Activated B cell treated with CpG ODN at 0.5 μM for 24 hours (primary cell): ENCODE results near the gene TRIM45. TPM values are rescaled to one million over a fixed set of nuclear protein-coding genes. Genes with fewer than 3 reads are reported as not detected.

Experiments
- ATAC-seq: fragments of 200-7000 bp; cut with Tn5 transposase; one replicate; pipeline ENCODE4 v1.10.0; 2021; ENCODE audit warnings: low read depth, mild to moderate bottlenecking, moderate library complexity
- CTCF ChIA-PET: fragments of 350-600 bp; sonication (Branson Sonifier 250); formaldehyde crosslinking; loops from one replicate; lab custom pipeline; 2021; ENCODE audit warnings: antibody characterized with exemption; lab: Charles Lee
- POLR2A ChIA-PET: fragments of 350-600 bp; sonication (Branson Sonifier 250); formaldehyde crosslinking; loops from one replicate; lab custom pipeline; 2021; ENCODE audit warnings: antibody characterized with exemption; lab: Charles Lee
- DNase-seq: peaks from one replicate; pipeline ENCODE4 v3.0.0; 2022
- H3K27ac Mint-ChIP-seq: one replicate; pipeline ENCODE4 v1.8.0; 2020; ENCODE audit warnings: mixed read lengths
- H3K27me3 Mint-ChIP-seq: one replicate; pipeline ENCODE4 v1.8.0; 2021; ENCODE audit warnings: mixed read lengths
- H3K36me3 Mint-ChIP-seq: one replicate; pipeline ENCODE4 v1.8.0; 2021; ENCODE audit warnings: low read depth, mixed read lengths
- H3K4me1 Mint-ChIP-seq: one replicate; pipeline ENCODE4 v1.8.0; 2021; ENCODE audit warnings: mixed read lengths
- H3K4me3 Mint-ChIP-seq: one replicate; pipeline ENCODE4 v1.8.0; 2020; ENCODE audit warnings: mild to moderate bottlenecking, mixed read lengths
- H3K9me3 Mint-ChIP-seq: one replicate; pipeline ENCODE4 v1.8.0; 2020; ENCODE audit warnings: mixed read lengths
- intact Hi-C: fragments of 100-400 bp; cut with micrococcal nuclease; formaldehyde crosslinking; loops from one replicate; pipeline ENCODE4 v1.15.1; 2024
- total RNA-seq: library from RNA; stranded (reverse); gene quantifications from 2 replicates; pipeline ENCODE4 v1.2.3, GENCODE V29; 2022
- TF ChIP-seq, protein P1 (sequence below): fragments of 200-600 bp; IDR thresholded peaks from one replicate; pipeline ENCODE4 v1.8.0; 2022; ENCODE audit warnings: antibody characterized with exemption, mild to moderate bottlenecking

The TRIM45 gene
- total RNA-seq, 1 donor from 2014 or later: 1.5 TPM

DNA sequence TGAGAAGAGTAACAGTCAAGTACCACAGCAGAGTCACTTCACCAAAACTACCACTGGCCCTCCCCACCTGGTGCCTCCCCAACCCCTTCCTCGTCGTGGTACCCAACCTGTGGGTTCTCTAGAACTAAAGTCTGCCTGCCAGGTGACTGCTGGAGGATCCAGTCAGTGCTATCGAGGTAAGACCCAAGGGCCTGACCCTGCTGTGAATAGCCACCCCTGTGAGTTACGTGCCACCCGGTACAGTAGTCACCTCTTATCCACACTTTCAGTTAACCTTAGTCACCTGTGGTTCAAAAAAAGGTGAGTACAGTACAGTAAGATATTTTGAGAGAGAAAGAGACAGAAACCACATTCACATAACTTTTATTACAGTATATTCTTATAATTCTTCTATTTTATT lies 44.9 kb downstream of the TRIM45 start:
- Mint-ChIP-seq H3K4me3 (no peak overlapping the region), H3K36me3 (peaks cover 70% of the 10 kb centered on the region), H3K4me1 (no peaks in the 10 kb centered on the region), H3K27me3 (no peaks in the 10 kb centered on the region), H3K9me3 (no peaks in the 10 kb centered on the region), H3K27ac (no peak overlapping the region)
- intact Hi-C loops: no loop called here
- no peak for DNase-seq
- ChIA-PET POLR2A (no interaction called here), CTCF (interaction anchor here (1.0 kb wide), 1 partner anchor 339 kb away, joined by 3 read pairs; no protein-coding TSS in a partner anchor)
- no peak for ATAC-seq
- TF ChIP-seq, protein P1, sequence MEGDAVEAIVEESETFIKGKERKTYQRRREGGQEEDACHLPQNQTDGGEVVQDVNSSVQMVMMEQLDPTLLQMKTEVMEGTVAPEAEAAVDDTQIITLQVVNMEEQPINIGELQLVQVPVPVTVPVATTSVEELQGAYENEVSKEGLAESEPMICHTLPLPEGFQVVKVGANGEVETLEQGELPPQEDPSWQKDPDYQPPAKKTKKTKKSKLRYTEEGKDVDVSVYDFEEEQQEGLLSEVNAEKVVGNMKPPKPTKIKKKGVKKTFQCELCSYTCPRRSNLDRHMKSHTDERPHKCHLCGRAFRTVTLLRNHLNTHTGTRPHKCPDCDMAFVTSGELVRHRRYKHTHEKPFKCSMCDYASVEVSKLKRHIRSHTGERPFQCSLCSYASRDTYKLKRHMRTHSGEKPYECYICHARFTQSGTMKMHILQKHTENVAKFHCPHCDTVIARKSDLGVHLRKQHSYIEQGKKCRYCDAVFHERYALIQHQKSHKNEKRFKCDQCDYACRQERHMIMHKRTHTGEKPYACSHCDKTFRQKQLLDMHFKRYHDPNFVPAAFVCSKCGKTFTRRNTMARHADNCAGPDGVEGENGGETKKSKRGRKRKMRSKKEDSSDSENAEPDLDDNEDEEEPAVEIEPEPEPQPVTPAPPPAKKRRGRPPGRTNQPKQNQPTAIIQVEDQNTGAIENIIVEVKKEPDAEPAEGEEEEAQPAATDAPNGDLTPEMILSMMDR: no peak

DNA sequence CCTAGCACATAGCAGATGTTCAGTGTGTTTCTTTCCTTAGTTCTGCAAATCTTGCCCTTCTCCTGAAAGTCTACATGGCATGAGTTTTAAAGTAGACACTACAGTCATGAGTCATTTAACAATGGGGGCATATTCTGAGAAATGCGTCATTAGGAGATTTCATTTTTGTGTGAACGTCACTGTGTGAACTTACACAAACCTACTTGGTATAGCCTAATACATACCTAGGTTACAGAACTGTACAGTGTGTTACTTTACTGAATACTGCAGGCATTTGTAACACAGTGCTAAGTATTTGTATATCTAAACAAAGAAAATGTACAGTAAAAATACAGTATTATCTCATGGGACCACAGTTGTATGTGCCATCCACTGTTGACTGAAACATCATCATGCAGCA lies 51.4 kb downstream of the TRIM45 start:
- intact Hi-C loops: no loop called here
- Mint-ChIP-seq H3K4me3 (no peak overlapping the region), H3K4me1 (peaks cover 3% of the 10 kb centered on the region), H3K27ac (no peak overlapping the region), H3K9me3 (no peaks in the 10 kb centered on the region), H3K27me3 (no peaks in the 10 kb centered on the region), H3K36me3 (peaks cover 20% of the 10 kb centered on the region)
- ATAC-seq (no peak), DNase-seq (no peak)
- ChIA-PET POLR2A (no interaction called here), CTCF (interaction anchor here (1.2 to 1.9 kb wide), 2 partner anchors 59 to 931 kb away, joined by 3 to 4 read pairs; no protein-coding TSS in a partner anchor)
- TF ChIP-seq, protein P1: no peak

DNA sequence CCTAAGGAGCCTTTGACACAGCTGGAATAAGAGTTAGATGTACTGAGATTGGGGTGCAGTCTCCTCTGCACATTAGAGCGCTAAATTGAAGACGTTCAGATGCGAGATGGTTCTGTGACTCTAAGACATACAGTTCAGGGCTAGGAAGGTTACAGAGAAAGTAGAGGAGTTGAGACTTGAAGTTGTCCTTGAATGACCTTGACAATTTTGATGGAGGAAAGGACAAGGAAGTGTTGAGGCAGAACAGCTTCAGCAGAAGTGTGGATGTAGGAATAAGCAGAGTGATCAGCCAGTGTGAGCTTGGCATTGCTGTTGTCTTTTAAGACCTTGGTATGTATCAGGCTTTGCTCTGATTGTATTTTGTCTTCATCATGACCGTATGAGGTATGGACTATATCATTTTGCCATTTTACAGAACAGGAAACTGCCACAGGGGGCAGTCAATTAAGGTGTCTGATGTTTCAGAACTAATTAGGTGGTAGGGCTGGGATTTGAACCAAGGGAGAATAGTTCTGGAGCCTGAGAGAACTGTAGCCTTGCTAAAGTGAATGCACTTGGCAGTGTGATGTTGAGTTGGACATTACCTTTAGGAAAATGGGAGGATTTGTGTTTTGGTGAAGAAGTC lies 52.2 kb downstream of the TRIM45 start:
- Mint-ChIP-seq H3K4me1 (peaks cover 3% of the 10 kb centered on the region), H3K36me3 (peaks cover 16% of the 10 kb centered on the region), H3K27ac (no peak overlapping the region), H3K9me3 (no peaks in the 10 kb centered on the region), H3K27me3 (no peaks in the 10 kb centered on the region), H3K4me3 (no peak overlapping the region)
- ATAC-seq: no peak
- no peak for DNase-seq
- CTCF ChIA-PET: interaction anchor here (0.6 to 2.7 kb wide), 4 partner anchors 59 to 930 kb away, joined by 3 to 31 read pairs (median 4); no protein-coding TSS in a partner anchor
- TF ChIP-seq, protein P1: no peak
- intact Hi-C loops: loop anchor here (5.0 to 10.0 kb wide), 2 partner anchors 443 to 465 kb away; no protein-coding TSS in a partner anchor
- POLR2A ChIA-PET: no interaction called here

DNA sequence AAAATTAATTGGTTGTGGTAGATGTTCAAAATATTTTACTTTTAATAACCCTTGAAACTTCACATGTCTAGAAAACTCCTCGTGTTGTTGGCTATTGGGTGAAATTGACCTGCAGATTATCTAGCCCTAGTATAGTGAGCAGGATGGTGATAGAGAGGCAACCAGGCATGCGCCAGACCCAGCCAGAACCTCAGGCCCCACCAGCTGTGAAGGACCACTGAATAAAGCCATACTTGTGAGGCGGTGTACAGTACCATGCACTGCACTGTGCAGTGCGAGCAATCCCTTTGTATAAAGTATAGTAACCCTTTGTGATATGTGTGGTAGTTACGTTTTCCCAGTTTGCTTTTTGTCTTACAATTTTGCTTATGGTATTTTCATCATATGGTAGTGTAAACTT lies 53.0 kb downstream of the TRIM45 start:
- ChIA-PET POLR2A (no interaction called here), CTCF (interaction anchor here (1.9 to 2.7 kb wide), 3 partner anchors 60 to 930 kb away, joined by 4 to 31 read pairs (median 17); no protein-coding TSS in a partner anchor)
- DNase-seq (no peak), ATAC-seq (no peak)
- intact Hi-C loops: loop anchor here (1.0 to 10.0 kb wide), 4 partner anchors 60 to 690 kb away; no protein-coding TSS in a partner anchor
- Mint-ChIP-seq H3K27me3 (no peaks in the 10 kb centered on the region), H3K4me3 (no peak overlapping the region), H3K4me1 (peaks cover 3% of the 10 kb centered on the region), H3K9me3 (no peaks in the 10 kb centered on the region), H3K27ac (no peak overlapping the region), H3K36me3 (peaks cover 15% of the 10 kb centered on the region)
- TF ChIP-seq, protein P1: no peak
